Skeletal muscle satellite cell (primary cell): Measurements from ENCODE around the gene IGF2R.
"Not testable (repeated sequence)": the region's sequence is repeated elsewhere in the genome, so short reads cannot be mapped to it uniquely, and the experiment has no call there.

Experiments
- H3K27me3 ChIP-seq: 2 replicates; pipeline ENCODE4 v1.7.0; 2013; ENCODE audit warnings: low read length; ENCODE audit not compliant: control insufficient read depth, insufficient read depth
- H3K36me3 ChIP-seq: 2 replicates; pipeline ENCODE4 v1.7.0; 2013; ENCODE audit warnings: mild to moderate bottlenecking, control low read depth, low read length; ENCODE audit not compliant: insufficient read depth
- H3K4me1 ChIP-seq: 2 replicates; pipeline ENCODE4 v1.7.0; 2013; ENCODE audit warnings: low read length; ENCODE audit not compliant: control insufficient read depth, insufficient read depth
- H3K4me2 ChIP-seq: 2 replicates; pipeline ENCODE4 v1.7.0; 2013; ENCODE audit warnings: mild to moderate bottlenecking, low read length
- H3K4me3 ChIP-seq: 2 replicates; pipeline ENCODE4 v1.7.0; 2013; ENCODE audit warnings: low read length
- H3K9ac ChIP-seq: 2 replicates; pipeline ENCODE4 v1.7.0; 2013; ENCODE audit warnings: mild to moderate bottlenecking, low read depth, low read length, moderate library complexity
- H3K9me3 ChIP-seq: replicated peaks from 2 replicates; pipeline ENCODE4 v1.7.0; 2013; ENCODE audit warnings: mild to moderate bottlenecking, control low read depth, low read length

The IGF2R gene

DNA sequence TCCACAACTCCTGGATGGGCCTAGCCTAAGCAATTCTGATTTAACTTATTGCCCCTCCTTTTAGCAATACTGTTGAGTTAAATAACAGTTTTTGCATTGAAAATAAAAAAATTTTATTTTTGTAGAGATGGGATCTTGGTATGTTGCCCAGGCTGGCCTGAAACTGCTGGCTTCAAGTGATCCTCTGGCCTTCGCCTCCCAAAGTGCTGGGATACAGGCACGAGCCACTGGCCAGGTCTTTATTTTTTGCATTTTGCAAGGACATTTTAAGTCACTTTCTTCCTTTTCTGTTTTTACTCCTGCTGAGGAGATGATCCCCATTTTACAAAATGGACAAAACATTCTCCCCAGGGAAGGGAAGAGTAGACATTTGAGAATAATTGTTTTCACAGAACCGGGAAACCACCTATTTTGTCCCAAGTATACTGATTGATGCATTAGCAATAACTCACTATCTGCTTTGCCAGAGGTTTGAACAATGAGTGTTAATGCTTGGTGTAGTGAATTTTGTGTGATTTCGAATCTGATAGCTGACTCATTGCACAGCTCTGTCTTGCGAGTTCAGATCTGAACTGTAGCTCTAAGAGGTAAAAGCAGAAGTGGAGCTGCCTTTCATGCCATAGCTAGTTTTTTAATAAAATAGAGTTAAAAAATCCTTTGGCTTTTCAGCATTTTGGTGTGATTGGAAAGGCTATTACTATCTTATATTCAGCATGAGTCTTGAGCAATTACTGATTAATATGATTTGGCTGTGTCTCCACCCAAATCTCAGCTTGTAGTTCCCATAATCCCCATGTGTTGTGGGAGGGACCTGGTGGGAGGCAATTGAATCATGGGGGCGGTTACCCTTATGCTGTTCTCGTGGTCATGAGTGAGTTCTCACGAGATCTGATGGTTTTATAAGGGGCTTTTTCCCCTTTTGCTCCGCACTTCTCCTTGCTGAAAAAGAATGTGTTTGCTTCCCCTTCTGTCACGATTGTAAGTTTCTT, 20.9 kb downstream of the IGF2R start:
- Histone ChIP-seq H3K4me3 (no peak overlapping the region), H3K27me3 (no peaks in the 10 kb centered on the region), H3K4me2 (no peak overlapping the region), H3K4me1 (peaks cover 33% of the 10 kb centered on the region), H3K9ac (peak overlapping the region; percentile 13), H3K36me3 (peaks cover 11% of the 10 kb centered on the region), H3K9me3 (no peaks in the 10 kb centered on the region)

DNA sequence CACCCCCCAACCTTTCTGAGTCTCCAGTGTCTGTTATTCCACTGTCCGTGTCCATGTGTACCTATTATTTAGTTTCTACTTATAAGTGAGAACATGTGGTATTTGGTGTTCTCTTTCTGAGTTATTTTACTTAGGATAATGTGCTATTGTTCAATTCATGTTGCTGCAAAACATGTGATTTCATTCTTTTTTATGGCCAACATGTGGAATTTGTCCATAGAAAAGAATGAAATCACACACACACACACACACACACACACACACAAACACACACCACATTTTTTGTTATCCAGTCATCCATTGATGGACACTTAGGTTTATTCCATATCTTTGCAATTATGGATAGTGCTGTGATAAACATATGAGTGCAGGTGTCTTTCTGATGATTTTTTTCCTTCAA, 23.5 kb downstream of the IGF2R start:
- H3K36me3 ChIP-seq: peaks cover 11% of the 10 kb centered on the region
- no peak overlapping the region for H3K4me2 ChIP-seq
- H3K4me1 ChIP-seq: peaks cover 22% of the 10 kb centered on the region
- no peak overlapping the region for H3K9ac ChIP-seq
- no peaks in the 10 kb centered on the region for H3K27me3 ChIP-seq
- no peak overlapping the region for H3K4me3 ChIP-seq
- no peaks in the 10 kb centered on the region for H3K9me3 ChIP-seq

DNA sequence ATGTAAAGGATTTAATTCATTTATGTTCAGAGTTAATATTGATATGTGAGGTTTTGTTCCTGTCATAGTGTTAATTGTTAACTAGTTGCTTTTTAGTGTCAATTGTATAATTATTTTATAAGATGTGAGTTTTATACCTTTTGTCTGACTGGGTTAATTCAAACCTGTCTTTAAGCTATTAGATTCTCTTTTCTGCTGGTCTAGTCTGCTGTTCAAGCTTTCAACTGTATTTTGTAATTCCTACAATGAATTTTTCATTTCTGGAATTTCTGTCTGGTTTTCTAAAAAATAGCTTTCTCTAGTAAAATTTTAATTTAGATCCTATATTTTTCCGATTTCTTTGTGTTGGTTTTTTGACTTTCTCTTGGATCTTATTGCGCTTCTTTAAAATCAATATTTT, 26.5 kb downstream of the IGF2R start:
- Histone ChIP-seq H3K4me3 (no peak overlapping the region), H3K9ac (no peak overlapping the region), H3K36me3 (peaks cover 23% of the 10 kb centered on the region), H3K9me3 (no peaks in the 10 kb centered on the region), H3K27me3 (no peaks in the 10 kb centered on the region), H3K4me1 (no peaks in the 10 kb centered on the region), H3K4me2 (no peak overlapping the region)

DNA sequence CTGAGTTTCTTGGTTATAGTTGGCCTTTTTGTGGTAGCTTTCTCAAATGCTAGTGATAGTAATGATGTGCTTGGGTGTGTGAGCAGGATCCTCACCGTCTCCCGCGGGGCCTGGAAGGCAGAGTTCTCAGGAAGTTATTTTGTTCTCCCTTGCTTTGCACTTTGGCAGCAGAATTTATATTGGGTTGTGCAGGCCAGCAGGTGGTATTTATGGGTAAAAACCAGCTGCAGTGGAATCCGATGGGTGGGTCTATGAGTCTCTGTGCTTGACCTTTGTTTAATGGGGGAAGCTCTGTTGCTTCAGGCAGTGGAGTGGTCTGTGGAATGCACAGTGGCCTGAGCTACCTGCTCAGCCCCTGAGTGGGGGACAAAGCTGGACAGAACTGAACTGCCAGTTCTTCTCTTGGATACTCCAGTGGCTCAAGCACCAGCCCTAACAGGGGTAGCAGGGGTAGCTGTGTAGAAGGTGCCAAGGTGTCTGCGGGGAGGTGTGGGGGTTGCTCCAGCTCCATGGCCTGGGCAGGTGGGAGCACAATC, 27.3 kb downstream of the IGF2R start:
- peaks cover 19% of the 10 kb centered on the region for H3K36me3 ChIP-seq
- no peak overlapping the region for H3K4me2 ChIP-seq
- H3K27me3 ChIP-seq: no peaks in the 10 kb centered on the region
- no peak overlapping the region for H3K4me3 ChIP-seq
- no peaks in the 10 kb centered on the region for H3K9me3 ChIP-seq
- H3K9ac ChIP-seq: no peak overlapping the region
- H3K4me1 ChIP-seq: no peaks in the 10 kb centered on the region

DNA sequence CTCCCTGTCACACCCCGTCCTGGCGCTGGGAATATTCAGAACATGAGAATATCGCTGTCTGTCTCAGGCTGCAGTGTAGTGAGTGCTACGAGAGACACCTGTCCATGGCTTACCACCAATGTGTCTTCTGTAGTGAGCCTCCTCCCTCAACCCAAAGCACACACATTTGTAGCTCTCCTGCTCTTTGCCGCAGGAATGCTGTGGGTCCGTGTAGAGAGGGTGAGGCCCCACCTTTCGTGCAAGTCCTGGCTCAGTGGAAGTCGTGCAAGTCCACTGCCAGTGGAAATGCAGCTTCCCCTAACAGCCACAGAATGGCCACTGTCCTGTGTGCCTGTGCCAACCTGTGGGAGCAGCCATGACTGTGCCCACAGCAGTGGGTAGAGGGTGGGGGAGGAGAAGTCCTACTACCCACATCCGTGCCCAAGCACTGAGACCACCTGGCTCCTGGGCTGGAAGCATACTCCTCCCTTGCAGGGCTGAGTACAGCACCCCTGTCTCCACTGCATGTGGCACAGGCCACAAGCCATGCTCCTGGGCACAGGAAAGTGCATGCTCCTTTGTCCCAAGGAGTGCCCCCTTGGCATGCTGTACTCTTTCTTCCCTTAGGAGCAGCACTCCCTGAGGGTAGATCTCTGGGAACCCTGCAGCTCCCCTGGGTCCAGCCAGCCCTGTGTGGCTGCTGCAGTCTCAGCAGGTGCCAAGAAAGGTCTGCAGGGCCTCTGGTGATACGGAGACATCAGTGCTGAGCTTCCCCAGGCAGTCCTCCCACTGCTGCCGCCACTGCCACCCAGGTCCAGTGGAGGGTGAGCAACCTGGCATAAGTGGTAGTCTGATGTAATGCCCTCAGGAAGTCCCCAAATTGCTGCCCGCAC, 28.0 kb downstream of the IGF2R start:
- Histone ChIP-seq H3K27me3 (no peaks in the 10 kb centered on the region), H3K9ac (no peak overlapping the region), H3K4me2 (no peak overlapping the region), H3K4me3 (no peak overlapping the region), H3K36me3 (peaks cover 11% of the 10 kb centered on the region), H3K4me1 (no peaks in the 10 kb centered on the region), H3K9me3 (no peaks in the 10 kb centered on the region)

- no peak overlapping the region for H3K4me3 ChIP-seq
- H3K4me1 ChIP-seq: no peaks in the 10 kb centered on the region
- no peaks in the 10 kb centered on the region for H3K27me3 ChIP-seq
- H3K4me2 ChIP-seq: no peak overlapping the region
- H3K9me3 ChIP-seq: no peaks in the 10 kb centered on the region
- no peak overlapping the region for H3K9ac ChIP-seq
- peaks cover 11% of the 10 kb centered on the region for H3K36me3 ChIP-seq
These were observed 28.7 kb downstream of the IGF2R start for GRCh38 chr6:159997498-159998101.

- no peak overlapping the region for H3K4me2 ChIP-seq
- H3K36me3 ChIP-seq: peaks cover 11% of the 10 kb centered on the region
- H3K27me3 ChIP-seq: no peaks in the 10 kb centered on the region
- H3K4me1 ChIP-seq: no peaks in the 10 kb centered on the region
- H3K9me3 ChIP-seq: no peaks in the 10 kb centered on the region
- no peak overlapping the region for H3K9ac ChIP-seq
- no peak overlapping the region for H3K4me3 ChIP-seq
These were observed 29.7 kb downstream of the IGF2R start for GRCh38 chr6:159998538-159998937.

- Histone ChIP-seq H3K9ac (no peak overlapping the region), H3K9me3 (no peaks in the 10 kb centered on the region), H3K4me3 (no peak overlapping the region), H3K4me1 (no peaks in the 10 kb centered on the region), H3K4me2 (no peak overlapping the region), H3K27me3 (no peaks in the 10 kb centered on the region), H3K36me3 (peaks cover 11% of the 10 kb centered on the region)
These were observed 30.4 kb downstream of the IGF2R start for GRCh38 chr6:159999240-159999671.

GRCh38 chr6:160000280-160000704, 31.4 kb downstream of the IGF2R start:
- Histone ChIP-seq H3K27me3 (no peaks in the 10 kb centered on the region), H3K4me1 (no peaks in the 10 kb centered on the region), H3K36me3 (peaks cover 11% of the 10 kb centered on the region), H3K9ac (no peak overlapping the region), H3K9me3 (no peaks in the 10 kb centered on the region), H3K4me3 (no peak overlapping the region), H3K4me2 (no peak overlapping the region)

- H3K36me3 ChIP-seq: peaks cover 11% of the 10 kb centered on the region
- not testable (repeated sequence) for H3K27me3 ChIP-seq, H3K9ac ChIP-seq, H3K4me1 ChIP-seq, H3K4me3 ChIP-seq, H3K9me3 ChIP-seq, H3K4me2 ChIP-seq
These were observed 32.1 kb downstream of the IGF2R start for GRCh38 chr6:160000893-160001427.

- no peak overlapping the region for H3K9ac ChIP-seq
- peaks cover 8% of the 10 kb centered on the region for H3K4me1 ChIP-seq
- peaks cover 11% of the 10 kb centered on the region for H3K36me3 ChIP-seq
- H3K9me3 ChIP-seq: no peaks in the 10 kb centered on the region
- H3K4me3 ChIP-seq: no peak overlapping the region
- no peaks in the 10 kb centered on the region for H3K27me3 ChIP-seq
- no peak overlapping the region for H3K4me2 ChIP-seq
These were observed 34.0 kb downstream of the IGF2R start for GRCh38 chr6:160002882-160003281.
